ENCODE measurements around the gene RIOX2.

RIOX2 gene

DNA sequence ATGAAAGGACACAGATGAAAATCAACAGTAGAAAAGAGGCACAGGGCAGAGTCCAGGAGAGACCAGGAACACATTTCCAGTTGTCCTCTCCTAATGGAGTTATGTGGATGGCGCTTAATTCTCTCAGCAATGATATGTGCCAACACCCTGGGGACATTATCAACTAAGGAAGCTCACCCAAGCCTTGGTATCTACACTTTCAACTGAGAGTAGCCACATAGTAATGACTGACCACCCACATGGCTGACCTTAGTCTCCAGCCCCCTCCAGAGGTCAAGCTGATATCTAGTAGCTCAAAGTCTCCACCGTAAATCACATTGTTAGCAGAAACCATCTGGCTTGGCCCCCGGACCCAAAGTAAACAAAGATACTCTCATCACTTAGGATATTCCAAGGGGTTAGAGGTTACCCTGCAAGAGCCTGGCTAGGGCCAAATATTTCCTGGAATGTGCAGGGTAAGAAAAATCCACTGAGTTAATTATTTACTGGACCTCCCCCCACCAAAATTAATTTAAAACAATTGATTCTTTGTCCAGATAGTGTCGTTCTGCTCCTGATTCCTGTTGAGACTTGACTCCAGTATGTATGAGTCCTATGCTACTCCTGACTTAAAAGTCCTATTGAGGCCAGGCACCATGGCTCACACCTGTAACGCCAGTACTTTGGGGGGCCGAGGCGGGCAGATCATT lies 38.1 kb upstream of the RIOX2 start:
- no peak for DNase-seq (ENCODE audit: low spot score)
- TF ChIP-seq, protein P1, sequence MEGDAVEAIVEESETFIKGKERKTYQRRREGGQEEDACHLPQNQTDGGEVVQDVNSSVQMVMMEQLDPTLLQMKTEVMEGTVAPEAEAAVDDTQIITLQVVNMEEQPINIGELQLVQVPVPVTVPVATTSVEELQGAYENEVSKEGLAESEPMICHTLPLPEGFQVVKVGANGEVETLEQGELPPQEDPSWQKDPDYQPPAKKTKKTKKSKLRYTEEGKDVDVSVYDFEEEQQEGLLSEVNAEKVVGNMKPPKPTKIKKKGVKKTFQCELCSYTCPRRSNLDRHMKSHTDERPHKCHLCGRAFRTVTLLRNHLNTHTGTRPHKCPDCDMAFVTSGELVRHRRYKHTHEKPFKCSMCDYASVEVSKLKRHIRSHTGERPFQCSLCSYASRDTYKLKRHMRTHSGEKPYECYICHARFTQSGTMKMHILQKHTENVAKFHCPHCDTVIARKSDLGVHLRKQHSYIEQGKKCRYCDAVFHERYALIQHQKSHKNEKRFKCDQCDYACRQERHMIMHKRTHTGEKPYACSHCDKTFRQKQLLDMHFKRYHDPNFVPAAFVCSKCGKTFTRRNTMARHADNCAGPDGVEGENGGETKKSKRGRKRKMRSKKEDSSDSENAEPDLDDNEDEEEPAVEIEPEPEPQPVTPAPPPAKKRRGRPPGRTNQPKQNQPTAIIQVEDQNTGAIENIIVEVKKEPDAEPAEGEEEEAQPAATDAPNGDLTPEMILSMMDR (IDR thresholded peaks at IDR 0.05; ENCODE audit: extremely low read depth, insufficient read depth, missing control alignments): no peak
- in situ Hi-C loops (cut with MboI; ENCODE audit: low pct_unique_long_range_greater_than_20kb, low sequenced_read_pairs, unreplicated experiment): no loop called here

DNA sequence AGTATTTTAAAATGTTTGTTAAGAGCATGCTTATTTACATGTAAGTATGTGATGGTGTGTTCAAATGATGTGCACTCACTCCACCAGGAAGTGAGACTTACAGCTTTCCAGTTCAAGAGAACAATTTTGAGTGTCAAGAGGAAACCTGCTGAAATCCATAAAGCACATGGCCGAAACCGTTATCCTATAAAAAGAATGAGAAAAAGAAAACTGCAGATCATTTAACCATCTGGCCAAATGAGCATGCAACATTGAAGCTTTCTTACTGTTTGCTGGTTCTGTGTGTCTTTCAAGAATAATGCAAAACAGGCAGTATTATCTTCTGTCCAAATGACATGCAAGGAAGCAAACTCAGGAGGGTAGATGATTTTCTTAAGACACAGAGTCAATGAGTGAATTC lies 36.6 kb upstream of the RIOX2 start:
- in situ Hi-C loops (cut with MboI; ENCODE audit: low pct_unique_long_range_greater_than_20kb, low sequenced_read_pairs, unreplicated experiment): no loop called here
- TF ChIP-seq, protein P1 (IDR thresholded peaks at IDR 0.05; ENCODE audit: extremely low read depth, insufficient read depth, missing control alignments): no peak
- no peak for DNase-seq (ENCODE audit: low spot score)

DNA sequence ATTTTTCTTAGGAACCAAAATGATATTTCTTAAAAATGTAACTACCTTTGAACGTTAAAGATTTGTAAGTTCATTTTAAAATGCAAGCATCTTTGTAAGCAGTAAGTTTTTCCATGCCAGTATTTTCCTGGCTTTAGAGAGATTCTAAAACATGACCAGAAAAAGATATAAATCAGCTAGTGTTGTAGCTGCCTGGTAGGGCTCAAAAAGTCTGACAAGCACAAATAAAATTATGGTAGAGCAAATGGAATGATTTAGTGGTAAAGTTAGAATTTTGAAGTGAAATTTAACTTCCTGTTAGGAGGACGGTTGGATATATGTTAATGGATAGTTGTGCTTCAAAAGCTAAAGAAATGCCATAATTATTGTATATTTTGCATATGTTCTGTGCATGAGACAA lies 33.2 kb upstream of the RIOX2 start:
- no peak for DNase-seq (ENCODE audit: low spot score)
- in situ Hi-C loops (cut with MboI; ENCODE audit: low pct_unique_long_range_greater_than_20kb, low sequenced_read_pairs, unreplicated experiment): no loop called here
- TF ChIP-seq, protein P1 (IDR thresholded peaks at IDR 0.05; ENCODE audit: extremely low read depth, insufficient read depth, missing control alignments): no peak

DNA sequence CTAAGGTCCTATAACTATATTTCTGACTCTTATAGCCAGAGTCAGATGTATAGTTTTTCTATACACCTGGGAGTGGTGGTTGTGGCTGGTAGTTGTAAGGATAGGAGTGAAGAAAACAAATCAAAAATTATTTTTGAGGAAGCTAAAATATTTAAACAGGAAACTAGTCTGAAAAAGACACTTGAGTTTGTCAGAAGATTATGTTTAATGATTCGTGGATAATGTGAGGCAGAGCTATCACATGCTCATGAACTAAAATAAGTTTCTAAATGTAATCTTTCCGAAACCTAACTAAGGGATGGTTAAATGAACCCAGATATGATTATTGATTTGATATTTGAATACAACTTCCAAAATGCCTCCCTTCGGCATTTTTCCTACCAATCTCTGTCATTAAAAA lies 32.5 kb upstream of the RIOX2 start:
- TF ChIP-seq, protein P1 (IDR thresholded peaks at IDR 0.05; ENCODE audit: extremely low read depth, insufficient read depth, missing control alignments): no peak
- in situ Hi-C loops (cut with MboI; ENCODE audit: low pct_unique_long_range_greater_than_20kb, low sequenced_read_pairs, unreplicated experiment): no loop called here
- no peak for DNase-seq (ENCODE audit: low spot score)

DNA sequence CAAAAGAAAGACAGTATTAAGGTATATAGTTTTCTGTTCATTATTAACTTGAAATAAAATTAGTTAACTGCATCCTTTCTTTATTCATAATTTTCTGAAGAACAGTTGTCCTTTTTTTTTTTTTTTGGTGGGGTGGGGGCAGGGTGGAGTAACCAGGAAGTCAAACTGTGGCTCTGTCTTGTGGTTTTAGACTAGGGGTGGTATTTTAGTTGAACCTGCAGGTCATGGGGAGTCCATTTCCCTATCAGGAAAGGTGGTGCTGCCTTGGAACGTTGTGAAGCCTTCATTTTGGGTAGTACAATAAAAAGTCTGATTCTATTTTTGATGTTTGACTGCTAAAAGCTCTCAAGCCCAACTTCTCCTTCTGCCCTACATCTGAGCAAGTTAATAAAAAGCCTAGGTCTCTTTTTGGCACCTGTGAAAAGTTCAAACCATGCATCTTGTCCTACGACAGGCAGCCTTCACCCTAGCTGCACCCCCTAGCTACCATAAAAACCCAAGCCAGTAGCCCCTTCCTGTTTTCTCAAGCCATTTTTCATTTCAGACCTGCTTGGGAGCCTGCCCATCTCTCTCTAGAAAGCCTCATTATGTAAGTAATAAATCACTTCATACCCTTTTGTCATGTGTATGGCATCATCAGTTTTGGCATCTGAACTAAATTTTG lies 31.2 kb upstream of the RIOX2 start:
- TF ChIP-seq, protein P1 (IDR thresholded peaks at IDR 0.05; ENCODE audit: extremely low read depth, insufficient read depth, missing control alignments): no peak
- in situ Hi-C loops (cut with MboI; ENCODE audit: low pct_unique_long_range_greater_than_20kb, low sequenced_read_pairs, unreplicated experiment): no loop called here
- no peak for DNase-seq (ENCODE audit: low spot score)

DNA sequence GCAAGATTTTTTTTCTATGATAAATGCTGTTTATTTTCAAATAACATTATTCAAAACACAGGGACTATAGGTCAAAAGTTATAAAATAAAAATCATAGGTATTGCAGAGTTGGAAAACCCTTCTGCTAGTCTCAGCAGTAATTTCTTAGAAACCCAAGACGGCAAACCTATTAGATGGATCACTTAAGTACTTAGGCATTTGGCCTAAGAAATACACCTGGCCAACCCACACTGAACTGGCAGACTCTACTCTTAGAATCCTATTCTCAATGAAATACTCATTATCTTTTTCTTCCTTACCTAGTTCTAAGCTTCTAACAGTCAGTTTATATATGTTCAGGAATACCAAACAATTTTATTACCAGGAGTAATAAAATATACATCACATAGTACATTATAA lies 30.5 kb upstream of the RIOX2 start:
- TF ChIP-seq, protein P1 (IDR thresholded peaks at IDR 0.05; ENCODE audit: extremely low read depth, insufficient read depth, missing control alignments): no peak
- DNase-seq (ENCODE audit: low spot score): no peak
- in situ Hi-C loops (cut with MboI; ENCODE audit: low pct_unique_long_range_greater_than_20kb, low sequenced_read_pairs, unreplicated experiment): no loop called here
